Measurements from ENCODE around the gene RAPGEF5. TPM values are rescaled to one million over a fixed set of nuclear protein-coding genes. Genes with fewer than 3 reads are reported as not detected.

RAPGEF5 gene
- total and polyA plus RNA-seq, 2 experiments from 2014 or later = 0.21 TPM; not detected in 1

DNA sequence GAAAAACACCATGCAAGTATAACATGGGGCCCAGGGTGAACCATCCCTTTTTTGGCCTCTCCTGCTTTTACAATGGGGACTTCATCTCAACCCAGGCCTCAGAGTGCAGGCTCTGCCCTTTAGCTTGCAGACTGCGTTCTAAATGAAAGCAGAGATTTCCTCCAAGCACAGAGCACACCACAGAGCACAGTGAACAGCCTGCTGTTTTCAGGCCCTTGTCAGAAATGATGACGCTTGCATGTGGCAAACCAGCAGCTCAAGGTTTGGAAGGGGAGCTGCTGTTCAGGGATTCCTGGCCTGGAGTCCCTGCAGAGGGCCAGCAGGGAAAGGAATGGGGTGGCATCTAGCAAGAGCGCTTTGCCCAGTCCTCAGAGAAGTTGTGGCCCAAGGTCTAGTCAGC lies 243.9 kb downstream of the RAPGEF5 start:
- DNase-seq (ENCODE audit: low read depth in 1 of 2, low spot score in 1 of 2) = no peak
- no peaks in the 10 kb centered on the region for H3K9me3 ChIP-seq (ENCODE audit: low read depth)
- H3K4me3 ChIP-seq = no peak overlapping the region
- H3K27ac ChIP-seq = no peak overlapping the region
- H3K27me3 ChIP-seq = no peaks in the 10 kb centered on the region
- no peaks in the 10 kb centered on the region for H3K4me1 ChIP-seq (ENCODE audit: low read depth)
- TF ChIP-seq, protein P1, sequence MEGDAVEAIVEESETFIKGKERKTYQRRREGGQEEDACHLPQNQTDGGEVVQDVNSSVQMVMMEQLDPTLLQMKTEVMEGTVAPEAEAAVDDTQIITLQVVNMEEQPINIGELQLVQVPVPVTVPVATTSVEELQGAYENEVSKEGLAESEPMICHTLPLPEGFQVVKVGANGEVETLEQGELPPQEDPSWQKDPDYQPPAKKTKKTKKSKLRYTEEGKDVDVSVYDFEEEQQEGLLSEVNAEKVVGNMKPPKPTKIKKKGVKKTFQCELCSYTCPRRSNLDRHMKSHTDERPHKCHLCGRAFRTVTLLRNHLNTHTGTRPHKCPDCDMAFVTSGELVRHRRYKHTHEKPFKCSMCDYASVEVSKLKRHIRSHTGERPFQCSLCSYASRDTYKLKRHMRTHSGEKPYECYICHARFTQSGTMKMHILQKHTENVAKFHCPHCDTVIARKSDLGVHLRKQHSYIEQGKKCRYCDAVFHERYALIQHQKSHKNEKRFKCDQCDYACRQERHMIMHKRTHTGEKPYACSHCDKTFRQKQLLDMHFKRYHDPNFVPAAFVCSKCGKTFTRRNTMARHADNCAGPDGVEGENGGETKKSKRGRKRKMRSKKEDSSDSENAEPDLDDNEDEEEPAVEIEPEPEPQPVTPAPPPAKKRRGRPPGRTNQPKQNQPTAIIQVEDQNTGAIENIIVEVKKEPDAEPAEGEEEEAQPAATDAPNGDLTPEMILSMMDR (IDR thresholded peaks at IDR 0.05; ENCODE audit: low read depth, low read length) = no peak
- no peaks in the 10 kb centered on the region for H3K36me3 ChIP-seq

DNA sequence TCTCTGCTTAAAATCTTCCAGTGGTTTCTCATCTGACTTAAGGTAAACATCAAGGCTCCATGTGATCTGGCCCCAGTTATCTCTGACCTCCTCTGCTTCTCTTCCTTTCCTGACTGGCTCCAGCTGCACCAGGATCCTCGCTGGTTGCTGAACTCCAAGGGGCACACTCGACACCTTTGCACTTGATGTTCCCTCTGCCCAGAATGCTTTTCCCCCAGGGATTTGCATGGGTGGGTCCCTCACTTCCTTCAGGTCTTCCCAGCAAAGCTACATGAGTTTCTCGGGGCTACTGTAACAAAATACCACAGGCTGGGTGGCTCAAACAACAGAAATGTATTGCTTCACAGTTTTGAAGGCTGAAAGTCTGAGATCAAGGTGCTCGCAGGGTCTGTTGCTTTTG lies 245.3 kb downstream of the RAPGEF5 start:
- Histone ChIP-seq H3K36me3 (no peaks in the 10 kb centered on the region), H3K27ac (no peak overlapping the region), H3K4me3 (no peak overlapping the region), H3K9me3 (ENCODE audit: low read depth) (no peaks in the 10 kb centered on the region), H3K4me1 (ENCODE audit: low read depth) (no peaks in the 10 kb centered on the region), H3K27me3 (no peaks in the 10 kb centered on the region)
- TF ChIP-seq, protein P1 (IDR thresholded peaks at IDR 0.05; ENCODE audit: low read depth, low read length) = no peak
- no peak for DNase-seq (ENCODE audit: low read depth in 1 of 2, low spot score in 1 of 2)

DNA sequence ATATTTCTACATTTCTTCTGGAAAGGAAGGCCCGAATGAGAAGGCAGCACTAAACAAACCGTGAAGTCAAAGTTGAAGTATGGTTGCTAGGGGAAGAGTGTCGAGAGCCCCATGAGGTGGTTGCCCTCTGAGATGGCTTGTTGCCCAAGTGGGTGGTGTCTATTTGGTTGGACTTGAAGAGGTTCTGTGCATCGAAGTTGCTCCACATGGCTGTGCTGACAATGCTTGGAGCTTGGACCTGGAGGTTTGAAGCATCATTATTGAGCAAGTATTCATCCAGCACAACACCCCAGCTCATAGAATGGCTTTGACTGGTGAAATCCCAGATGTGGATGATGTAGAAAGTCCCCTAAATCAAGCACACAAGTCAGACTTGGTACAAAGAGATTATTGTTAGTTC lies 246.1 kb downstream of the RAPGEF5 start:
- H3K27me3 ChIP-seq = no peaks in the 10 kb centered on the region
- H3K4me3 ChIP-seq = no peak overlapping the region
- no peak for DNase-seq (ENCODE audit: low read depth in 1 of 2, low spot score in 1 of 2)

DNA sequence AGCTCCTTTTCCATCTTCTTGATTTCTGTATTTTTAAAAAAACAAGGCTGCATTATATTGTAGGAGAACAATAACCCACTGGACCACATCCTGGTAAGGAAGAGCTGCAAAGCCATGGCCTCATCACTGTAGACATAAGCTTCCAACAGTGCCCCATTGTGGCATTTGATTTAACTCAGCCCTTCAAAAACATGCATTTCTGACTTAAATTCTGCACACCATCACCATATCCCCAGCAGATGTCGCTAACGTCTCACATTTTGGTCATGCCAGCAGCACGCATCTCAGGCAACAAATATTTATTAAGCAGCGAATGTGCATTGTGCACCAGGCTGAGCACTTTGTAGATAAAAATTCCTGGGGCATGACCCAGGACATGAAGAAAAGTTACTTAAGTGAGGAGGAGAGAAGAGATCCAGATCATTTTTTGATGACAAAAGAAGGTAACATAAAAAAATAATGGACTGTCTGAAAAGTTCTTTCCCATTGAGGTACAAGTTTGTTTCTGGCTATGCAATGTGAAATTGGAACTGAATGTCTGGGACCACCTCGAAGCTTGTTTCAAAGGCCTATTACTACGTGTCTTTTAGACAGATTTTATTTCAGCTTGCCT lies 246.6 kb downstream of the RAPGEF5 start:
- Histone ChIP-seq H3K9me3 (ENCODE audit: low read depth) (no peaks in the 10 kb centered on the region), H3K27me3 (no peaks in the 10 kb centered on the region), H3K27ac (no peak overlapping the region), H3K4me3 (no peak overlapping the region), H3K4me1 (ENCODE audit: low read depth) (no peaks in the 10 kb centered on the region), H3K36me3 (no peaks in the 10 kb centered on the region)
- peak; percentile 79 to 90 for DNase-seq (ENCODE audit: low read depth in 1 of 2, low spot score in 1 of 2)
- TF ChIP-seq, protein P1 (IDR thresholded peaks at IDR 0.05; ENCODE audit: low read depth, low read length) = peak; percentile 79

More for the DNA sequence above, 246.1 kb downstream of the RAPGEF5 start:
- Histone ChIP-seq H3K4me1 (ENCODE audit: low read depth) (no peaks in the 10 kb centered on the region), H3K27ac (no peak overlapping the region), H3K9me3 (ENCODE audit: low read depth) (no peaks in the 10 kb centered on the region), H3K36me3 (no peaks in the 10 kb centered on the region)
- TF ChIP-seq, protein P1 (IDR thresholded peaks at IDR 0.05; ENCODE audit: low read depth, low read length) = no peak

DNA sequence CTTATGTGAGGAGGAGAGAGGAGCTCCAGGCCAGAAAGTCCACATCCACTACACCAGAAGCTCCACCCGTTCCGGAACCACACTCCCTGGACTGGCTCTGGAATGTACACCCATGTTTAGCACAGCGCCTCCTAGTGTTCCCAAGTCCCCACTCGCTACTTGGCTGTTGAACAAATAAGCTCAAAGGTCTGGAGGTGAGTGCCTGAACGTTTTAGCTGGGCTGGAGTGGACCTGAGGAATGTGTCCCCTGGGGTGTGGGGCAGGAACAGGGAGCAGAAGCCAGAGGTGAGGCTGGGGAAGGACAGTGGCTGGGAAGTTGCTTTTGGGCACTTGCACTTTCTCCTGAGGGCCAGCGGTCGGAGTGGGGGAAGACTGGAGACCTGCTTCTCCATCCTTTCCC lies 247.2 kb downstream of the RAPGEF5 start:
- no peaks in the 10 kb centered on the region for H3K4me1 ChIP-seq (ENCODE audit: low read depth)
- TF ChIP-seq, protein P1 (IDR thresholded peaks at IDR 0.05; ENCODE audit: low read depth, low read length) = peak; percentile 44
- no peak overlapping the region for H3K27ac ChIP-seq
- H3K36me3 ChIP-seq = no peaks in the 10 kb centered on the region
- no peaks in the 10 kb centered on the region for H3K9me3 ChIP-seq (ENCODE audit: low read depth)
- H3K4me3 ChIP-seq = no peak overlapping the region
- peak; percentile 53 to 57 for DNase-seq (ENCODE audit: low read depth in 1 of 2, low spot score in 1 of 2)
- no peaks in the 10 kb centered on the region for H3K27me3 ChIP-seq

Measured in cardiac muscle cell (in vitro differentiated cells and primary cell).